Measurements from ENCODE around the gene SMIM24. TPM values are rescaled to one million over a fixed set of nuclear protein-coding genes. Genes with fewer than 3 reads are reported as not detected.

Gene SMIM24
- total and polyA plus RNA-seq, 2 donors (not counting 1 experiment from before 2014, with no cell fraction given) = not detected

- POLR2A ChIA-PET = no interaction called here
- H3K4me3 ChIP-seq (ENCODE audit: control extremely low read depth in 1 of 5, extremely low read depth in 1 of 5, insufficient read depth in 1 of 5, low read depth in 2 of 5, low read length in 4 of 5) = no peak overlapping the region
- WGBS (ENCODE audit: insufficient coverage) = 99% methylated on average over 15 of the region's 15 CpGs
Measured at GRCh38 chr19:3454656-3455392, 25.5 kb downstream of the SMIM24 start.

More at GRCh38 chr19:3454656-3455392, 25.5 kb downstream of the SMIM24 start:
- Histone ChIP-seq H4K20me1 (ENCODE audit: control insufficient read depth, insufficient read depth, low read length, poor library complexity, severe bottlenecking) (no peaks in the 10 kb centered on the region), H3K36me3 (replicated peaks in 1 of 2; ENCODE audit: control extremely low read depth in 1 of 2, control insufficient read depth in 1 of 2, extremely low read depth in 1 of 2, insufficient read depth in 2 of 2, low read length in 1 of 2) (peaks cover 0 to 22% of the 10 kb centered on the region in 2 experiments), H3K4me1 (ENCODE audit: control insufficient read depth in 2 of 2, insufficient read depth in 2 of 2, low read length in 2 of 2) (no peaks in the 10 kb centered on the region), H3K27me3 (replicated peaks in 1 of 4; ENCODE audit: control extremely low read depth in 1 of 4, control insufficient read depth in 3 of 4, insufficient read depth in 4 of 4, low read length in 3 of 4) (no peaks in the 10 kb centered on the region), H3K9ac (ENCODE audit: low read length) (no peak overlapping the region), H2AFZ (ENCODE audit: insufficient read depth, low read depth, low read length, poor library complexity, severe bottlenecking) (no peak overlapping the region), H3K79me2 (ENCODE audit: control insufficient read depth, insufficient read depth, low read length) (no peaks in the 10 kb centered on the region), H3K4me2 (replicated peaks; ENCODE audit: low read depth, low read length, poor library complexity, severe bottlenecking) (no peak overlapping the region), H3K27ac (ENCODE audit: low read length in 2 of 2) (no peak overlapping the region), H3K9me3 (ENCODE audit: control extremely low read depth in 1 of 3, control insufficient read depth in 2 of 3, insufficient read depth in 1 of 3, low read length in 2 of 3) (no peaks in the 10 kb centered on the region)
- TF ChIP-seq CTCF (IDR thresholded peaks at IDR 0.05) (no peak), EZH2 (IDR thresholded peaks at IDR 0.05; ENCODE audit: borderline replicate concordance, insufficient read depth, low read depth, low read length, poor library complexity, severe bottlenecking) (no peak)
- CTCF ChIA-PET = no interaction called here
- Mint-ChIP-seq H3K4me1 (no peaks in the 10 kb centered on the region), H3K27me3 (no peaks in the 10 kb centered on the region), H3K27ac (no peak overlapping the region), H3K4me3 (no peak overlapping the region), H3K9me3 (ENCODE audit: insufficient read depth) (no peaks in the 10 kb centered on the region)
- DNase-seq = no peak
- ATAC-seq (ENCODE audit: low read depth) = no peak
- intact Hi-C loops (cut with micrococcal nuclease) = no loop called here

Measured in B cell (primary cell).